HCT116 (cell line): ENCODE results near the gene DNAJC1.

Experiments
- CTCF ChIP-seq, 3 experiments: fragments of 200-600 bp in 1 of 3; sonication (generic) in 1 of 3; IDR thresholded peaks in 2 of 3; conservative IDR thresholded peaks in 1 of 3; 2 replicates each; pipeline ENCODE4 v1.5.1; 2012 to 2017; ENCODE audit warnings: low read depth in 2 of 3, low read length in 2 of 3, antibody characterized with exemption in 1 of 3, borderline replicate concordance in 1 of 3, control low read depth in 1 of 3, mild to moderate bottlenecking in 1 of 3, mixed read lengths in 1 of 3, mixed run types in 1 of 3, moderate library complexity in 1 of 3; ENCODE audit not compliant: insufficient read depth in 1 of 3
- EGR1 ChIP-seq: IDR thresholded peaks from 2 replicates; pipeline ENCODE4 v1.6.1; 2012; ENCODE audit warnings: low read depth
- EZH2 ChIP-seq: fragments of 200-600 bp; sonication (generic); IDR thresholded peaks from 2 replicates; pipeline ENCODE4 v1.6.1; 2017; ENCODE audit warnings: antibody characterized with exemption, mixed run types
- EZH2phosphoT487 ChIP-seq: fragments of 200-600 bp; IDR thresholded peaks from 2 replicates; pipeline ENCODE4 v1.6.1; 2018; ENCODE audit warnings: antibody characterized with exemption, borderline replicate concordance
- JUND ChIP-seq: IDR thresholded peaks from 2 replicates; pipeline ENCODE4 v1.6.1; 2012
- MAX ChIP-seq: IDR thresholded peaks from 2 replicates; pipeline ENCODE4 v1.6.1; 2012
- POLR2A ChIP-seq: IDR thresholded peaks from 2 replicates; pipeline ENCODE4 v1.7.0; 2011; ENCODE audit warnings: borderline replicate concordance; ENCODE audit not compliant: insufficient read depth, insufficient read length; ENCODE audit errors: extremely low read depth
- POLR2AphosphoS5 ChIP-seq: IDR thresholded peaks from 2 replicates; pipeline ENCODE4 v1.6.1; 2011; ENCODE audit warnings: mild to moderate bottlenecking, low read depth, low read length, moderate library complexity
- REST ChIP-seq: IDR thresholded peaks from 2 replicates; pipeline ENCODE4 v1.6.1; 2012; ENCODE audit warnings: low read depth
- SP1 ChIP-seq: IDR thresholded peaks from 2 replicates; pipeline ENCODE4 v1.6.1; 2012; ENCODE audit warnings: low read depth
- SRF ChIP-seq: IDR thresholded peaks from 2 replicates; pipeline ENCODE4 v1.6.1; 2012; ENCODE audit warnings: low read depth
- ZBTB33 ChIP-seq: IDR thresholded peaks from 2 replicates; pipeline ENCODE4 v1.6.1; 2011; ENCODE audit warnings: mild to moderate bottlenecking, low read length, moderate library complexity; ENCODE audit not compliant: insufficient replicate concordance; ENCODE audit errors: extremely low read depth
- TF ChIP-seq, protein P1 (sequence below): IDR thresholded peaks from 2 replicates; pipeline ENCODE4 v1.6.1; 2012

- TF ChIP-seq POLR2AphosphoS5 = no peak
- no peak for TF ChIP-seq EZH2
- no peak for TF ChIP-seq POLR2A
- TF ChIP-seq CTCF (IDR thresholded peaks at IDR 0.05 in 2 of 3, conservative IDR thresholded peaks at IDR 0.05 in 1 of 3; ENCODE audit: borderline replicate concordance in 1 of 3, insufficient read depth in 1 of 3, low read depth in 2 of 3, low read length in 2 of 3) = no peak
- TF ChIP-seq, protein P1, sequence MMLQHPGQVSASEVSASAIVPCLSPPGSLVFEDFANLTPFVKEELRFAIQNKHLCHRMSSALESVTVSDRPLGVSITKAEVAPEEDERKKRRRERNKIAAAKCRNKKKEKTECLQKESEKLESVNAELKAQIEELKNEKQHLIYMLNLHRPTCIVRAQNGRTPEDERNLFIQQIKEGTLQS = no peak
- no peak for TF ChIP-seq SRF
- no peak for TF ChIP-seq EZH2phosphoT487
- TF ChIP-seq JUND = no peak
- no peak for TF ChIP-seq REST
- no peak for TF ChIP-seq MAX
- no peak for TF ChIP-seq EGR1
- no peak for TF ChIP-seq SP1
- no peak for TF ChIP-seq ZBTB33
Observed at GRCh38 chr10:21757185-21757901, 246.2 kb downstream of the DNAJC1 start.
